HUES48 (cell line): ENCODE results near the gene PEX16.

Source experiments
- H3K27ac ChIP-seq: one replicate; pipeline ENCODE4 v1.7.0; 2013; ENCODE audit warnings: low read depth, low read length, inconsistent platforms
- H3K27me3 ChIP-seq: 2 replicates; pipeline ENCODE4 v1.6.1; 2013; ENCODE audit warnings: mild to moderate bottlenecking, low read length; ENCODE audit not compliant: control insufficient read depth, insufficient read depth
- H3K36me3 ChIP-seq: 2 replicates; pipeline ENCODE4 v1.6.1; 2013; ENCODE audit warnings: low read length; ENCODE audit not compliant: control insufficient read depth, insufficient read depth
- H3K4me1 ChIP-seq: 2 replicates; pipeline ENCODE4 v1.6.1; 2013; ENCODE audit warnings: mild to moderate bottlenecking, low read length; ENCODE audit not compliant: control insufficient read depth, insufficient read depth
- H3K4me3 ChIP-seq: 2 replicates; pipeline ENCODE4 v1.5.1; 2013; ENCODE audit warnings: mild to moderate bottlenecking, low read depth, low read length
- H3K9ac ChIP-seq: 2 replicates; pipeline ENCODE4 v1.6.1; 2013; ENCODE audit warnings: mild to moderate bottlenecking, low read depth, low read length, moderate library complexity
- H3K9me3 ChIP-seq: 2 replicates; pipeline ENCODE4 v1.6.1; 2013; ENCODE audit warnings: low read length; ENCODE audit not compliant: control insufficient read depth, insufficient read depth

PEX16 gene

GRCh38 chr11:45917623-45918330, at the start of gene PEX16:
PEX16 (minus strand) TSS chr11:45917877; CDS start chr11:45917811, 66 bp downstream.
- H3K27ac ChIP-seq: peak within 1 kb of the TSS; percentile 95
- peak within 1 kb of the TSS; percentile 88 for H3K4me3 ChIP-seq
- peak within 1 kb of the TSS; percentile 21 for H3K9ac ChIP-seq

GRCh38 chr11:45964911-45965389, 47.3 kb upstream of the PEX16 start:
- Histone ChIP-seq H3K27me3 (no peaks in the 10 kb centered on the region), H3K36me3 (peaks cover 61% of the 10 kb centered on the region), H3K9me3 (no peaks in the 10 kb centered on the region), H3K27ac (no peak overlapping the region), H3K4me1 (no peaks in the 10 kb centered on the region), H3K9ac (no peak overlapping the region), H3K4me3 (no peak overlapping the region)

More at GRCh38 chr11:45917623-45918330, at the start of gene PEX16:
- Histone ChIP-seq H3K36me3 (peaks cover 34% of the 10 kb centered on the region), H3K27me3 (peaks cover 8% of the 10 kb centered on the region), H3K4me1 (peaks cover 21% of the 10 kb centered on the region), H3K9me3 (no peaks in the 10 kb centered on the region)

- peaks cover 35% of the 10 kb centered on the region for H3K36me3 ChIP-seq
- no peaks in the 10 kb centered on the region for H3K27me3 ChIP-seq
- H3K27ac ChIP-seq: no peak overlapping the region
- no peak overlapping the region for H3K9ac ChIP-seq
- H3K4me1 ChIP-seq: no peaks in the 10 kb centered on the region
- no peaks in the 10 kb centered on the region for H3K9me3 ChIP-seq
- H3K4me3 ChIP-seq: no peak overlapping the region
Observed at GRCh38 chr11:45961751-45962240, 44.1 kb upstream of the PEX16 start.

- H3K9me3 ChIP-seq: no peaks in the 10 kb centered on the region
- H3K36me3 ChIP-seq: peaks cover 33% of the 10 kb centered on the region
- H3K9ac ChIP-seq: no peak overlapping the region
- no peaks in the 10 kb centered on the region for H3K4me1 ChIP-seq
- H3K27me3 ChIP-seq: no peaks in the 10 kb centered on the region
- no peak overlapping the region for H3K4me3 ChIP-seq
- H3K27ac ChIP-seq: no peak overlapping the region
Observed at GRCh38 chr11:45960387-45961095, 42.9 kb upstream of the PEX16 start.

GRCh38 chr11:45959851-45960250, 42.2 kb upstream of the PEX16 start:
- Histone ChIP-seq H3K4me3 (no peak overlapping the region), H3K36me3 (peaks cover 28% of the 10 kb centered on the region), H3K9me3 (no peaks in the 10 kb centered on the region), H3K27ac (no peak overlapping the region), H3K27me3 (no peaks in the 10 kb centered on the region), H3K9ac (no peak overlapping the region), H3K4me1 (no peaks in the 10 kb centered on the region)

- H3K9me3 ChIP-seq: no peaks in the 10 kb centered on the region
- no peak overlapping the region for H3K27ac ChIP-seq
- H3K4me3 ChIP-seq: no peak overlapping the region
- no peaks in the 10 kb centered on the region for H3K27me3 ChIP-seq
- peaks cover 55% of the 10 kb centered on the region for H3K36me3 ChIP-seq
- H3K4me1 ChIP-seq: no peaks in the 10 kb centered on the region
- H3K9ac ChIP-seq: no peak overlapping the region
Observed at GRCh38 chr11:45949992-45950407, 32.3 kb upstream of the PEX16 start.

- Histone ChIP-seq H3K27me3 (no peaks in the 10 kb centered on the region), H3K36me3 (peaks cover 59% of the 10 kb centered on the region), H3K4me3 (no peak overlapping the region)
Observed at GRCh38 chr11:45948356-45948755, 30.7 kb upstream of the PEX16 start.

GRCh38 chr11:45947885-45948284, 30.2 kb upstream of the PEX16 start:
- no peak overlapping the region for H3K4me3 ChIP-seq
- no peak overlapping the region for H3K27ac ChIP-seq
- H3K4me1 ChIP-seq: no peaks in the 10 kb centered on the region
- no peak overlapping the region for H3K9ac ChIP-seq
- H3K9me3 ChIP-seq: no peaks in the 10 kb centered on the region
- H3K27me3 ChIP-seq: no peaks in the 10 kb centered on the region
- H3K36me3 ChIP-seq: peaks cover 57% of the 10 kb centered on the region

More at GRCh38 chr11:45948356-45948755, 30.7 kb upstream of the PEX16 start:
- no peak overlapping the region for H3K9ac ChIP-seq
- no peaks in the 10 kb centered on the region for H3K9me3 ChIP-seq
- no peak overlapping the region for H3K27ac ChIP-seq
- H3K4me1 ChIP-seq: no peaks in the 10 kb centered on the region

- no peaks in the 10 kb centered on the region for H3K27me3 ChIP-seq
- no peak overlapping the region for H3K4me3 ChIP-seq
- H3K27ac ChIP-seq: no peak overlapping the region
- H3K9ac ChIP-seq: no peak overlapping the region
- peaks cover 47% of the 10 kb centered on the region for H3K36me3 ChIP-seq
- H3K9me3 ChIP-seq: no peaks in the 10 kb centered on the region
- H3K4me1 ChIP-seq: no peaks in the 10 kb centered on the region
Observed at GRCh38 chr11:45945397-45945999, 27.8 kb upstream of the PEX16 start.

- H3K27me3 ChIP-seq: no peaks in the 10 kb centered on the region
- H3K9me3 ChIP-seq: no peaks in the 10 kb centered on the region
- no peak overlapping the region for H3K9ac ChIP-seq
- no peak overlapping the region for H3K27ac ChIP-seq
- H3K4me1 ChIP-seq: no peaks in the 10 kb centered on the region
- H3K36me3 ChIP-seq: peaks cover 29% of the 10 kb centered on the region
- H3K4me3 ChIP-seq: no peak overlapping the region
Observed at GRCh38 chr11:45942381-45942780, 24.7 kb upstream of the PEX16 start.

GRCh38 chr11:45941285-45941684, 23.6 kb upstream of the PEX16 start:
- no peak overlapping the region for H3K9ac ChIP-seq
- H3K4me3 ChIP-seq: no peak overlapping the region
- peaks cover 21% of the 10 kb centered on the region for H3K36me3 ChIP-seq
- no peaks in the 10 kb centered on the region for H3K9me3 ChIP-seq
- H3K27me3 ChIP-seq: no peaks in the 10 kb centered on the region
- H3K4me1 ChIP-seq: no peaks in the 10 kb centered on the region
- no peak overlapping the region for H3K27ac ChIP-seq
